ENCODE measurements around the gene MS4A13. TPM values are rescaled to one million over a fixed set of nuclear protein-coding genes. Genes with fewer than 3 reads are reported as not detected.
A peak's percentile ranks its signal among the peaks of the same experiment; 100 is the strongest.

MS4A13 gene
- total and polyA plus RNA-seq, 2 of the 8 experiments (the other 6 are each of a cell fraction or from before 2014, with no cell fraction given), result not detected

DNA sequence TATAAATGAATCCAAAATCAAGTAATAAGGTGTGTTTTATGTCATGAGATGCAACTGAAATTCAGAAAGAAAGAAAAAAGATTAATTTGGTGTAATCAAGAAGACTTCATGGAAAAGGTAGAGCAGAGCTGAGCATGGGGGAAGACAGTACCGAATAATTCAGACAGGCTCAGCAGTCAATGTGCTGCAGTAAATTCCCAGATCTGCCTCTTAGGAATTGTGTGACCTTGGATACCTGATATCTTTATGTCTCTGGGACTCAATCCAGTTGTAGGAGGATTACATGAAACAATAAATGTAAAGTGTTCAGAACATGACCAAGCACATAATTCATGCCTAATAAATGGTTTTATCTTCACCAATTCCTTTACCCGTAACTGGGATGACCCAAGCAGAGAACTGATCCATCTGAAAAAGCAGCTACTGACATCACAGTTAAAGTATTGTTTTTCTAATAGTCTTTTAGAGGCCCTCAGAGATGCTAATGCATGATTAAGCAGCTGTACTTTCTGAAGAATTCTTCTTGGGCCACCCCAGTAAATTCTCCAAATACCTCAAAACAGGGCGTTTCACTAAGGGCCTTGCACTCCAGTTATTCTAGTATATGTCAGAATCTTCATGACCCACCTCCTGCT is 14.8 kb upstream of the MS4A13 start:
- TF ChIP-seq FOSL1 (IDR thresholded peaks at IDR 0.05; ENCODE audit: insufficient read depth, low read depth, low read length), result no peak
- TF ChIP-seq POLR2A (IDR thresholded peaks at IDR 0.05; ENCODE audit: control extremely low read depth in 1 of 2, low read depth in 2 of 2, low read length in 2 of 2), result peak in 1 of 2 experiments; percentile 56; a peak in 2 of 3 replicates
- 0 out of 2 replicates have a peak, but pooled peaks have one; percentile 16 for TF ChIP-seq TCF12 (IDR thresholded peaks at IDR 0.05; ENCODE audit: low read depth, low read length)
- peak; percentile 75 for TF ChIP-seq TEAD4 (IDR thresholded peaks at IDR 0.05; ENCODE audit: low read depth, low read length)
- TF ChIP-seq CBX5 (IDR thresholded peaks at IDR 0.05; ENCODE audit: low read depth, low read length), result no peak
- TF ChIP-seq CREB1 (IDR thresholded peaks at IDR 0.05), result peak; percentile 65; the same call in 1 of the 2 replicates
- TF ChIP-seq EP300 (IDR thresholded peaks at IDR 0.05; ENCODE audit: borderline replicate concordance in 1 of 2, low read depth in 2 of 2, low read length in 2 of 2), result peak in 1 of 2 experiments; percentile 66; a peak in 1 of 3 replicates
- 0 out of 2 replicates have a peak, but pooled peaks have one; percentile 40 for TF ChIP-seq SP1 (IDR thresholded peaks at IDR 0.05; ENCODE audit: low read depth, low read length)
- peak in 1 of 2 experiments; percentile 27 for DNase-seq (ENCODE audit: low read depth in 1 of 2, low spot score in 2 of 2)
- no peak overlapping the region for H2BK15ac ChIP-seq (ENCODE audit: low read length)
- H3K4me3 ChIP-seq (ENCODE audit: extremely low read depth in 1 of 4, insufficient read depth in 2 of 4, low read depth in 3 of 4, low read length in 4 of 4), result peak overlapping the region in 1 of 4 experiments; percentile 31; a peak in 1 of 8 replicates
- peak overlapping the region; percentile 73 for H4K5ac ChIP-seq (ENCODE audit: insufficient read length, low read depth, low read length)
- no peak overlapping the region for H2AK5ac ChIP-seq (ENCODE audit: low read depth, low read length)
- no peaks in the 10 kb centered on the region for H4K20me1 ChIP-seq (replicated peaks in 1 of 2; ENCODE audit: control insufficient read depth in 1 of 2, insufficient read depth in 2 of 2, low read length in 2 of 2)
- H2BK12ac ChIP-seq (ENCODE audit: low read depth, low read length), result 0 out of 2 replicates have a peak overlapping the region, but pooled peaks have one; percentile 10
- no peaks in the 10 kb centered on the region for H3K79me1 ChIP-seq (ENCODE audit: low read depth, low read length)
- H3K14ac ChIP-seq (ENCODE audit: insufficient read length), result no peak overlapping the region
- H4K8ac ChIP-seq (ENCODE audit: extremely low read depth, insufficient read depth, low read length), result no peak overlapping the region
- peak overlapping the region; percentile 55; the same call in 1 of the 2 replicates for H2BK5ac ChIP-seq (ENCODE audit: low read depth, low read length)
- no peak overlapping the region; the same call in 1 of the 2 replicates for H3K18ac ChIP-seq (ENCODE audit: extremely low read depth, low read length)
- peak overlapping the region in 2 of 4 experiments; percentile 27 to 34; a peak in 2 of 7 replicates for H3K9ac ChIP-seq (replicated peaks in 1 of 4; ENCODE audit: extremely low read depth in 1 of 4, low read depth in 3 of 4, low read length in 3 of 4)
- no peaks in the 10 kb centered on the region for H3K9me3 ChIP-seq (ENCODE audit: insufficient read depth in 2 of 2, low read depth in 1 of 2, low read length in 1 of 2)
- H3K4me2 ChIP-seq (ENCODE audit: insufficient read depth in 1 of 2, low read depth in 2 of 2, low read length in 2 of 2), result peak overlapping the region; percentile 42 to 50
- peak overlapping the region; percentile 76 for H4K91ac ChIP-seq (replicated peaks; ENCODE audit: insufficient read length, low read length)
- peak overlapping the region; percentile 52 for H2BK120ac ChIP-seq (replicated peaks; ENCODE audit: low read depth, low read length)
- no peak overlapping the region for H3K56ac ChIP-seq (replicated peaks; ENCODE audit: insufficient read length, low read depth, low read length)
- H3K27me3 ChIP-seq (replicated peaks in 1 of 4; ENCODE audit: control insufficient read depth in 3 of 4, extremely low read depth in 1 of 4, insufficient read depth in 3 of 4, low read length in 3 of 4), result no peaks in the 10 kb centered on the region
- H3K36me3 ChIP-seq (ENCODE audit: control insufficient read depth in 2 of 4, insufficient read depth in 4 of 4, low read length in 3 of 4), result no peaks in the 10 kb centered on the region
- no peaks in the 10 kb centered on the region; the same call in 1 of the 2 replicates for H3K23me2 ChIP-seq (ENCODE audit: low read depth, low read length)
- no peak overlapping the region for H2AFZ ChIP-seq (ENCODE audit: low read length)
- H3K4ac ChIP-seq (replicated peaks; ENCODE audit: insufficient read length, low read depth, low read length), result no peak overlapping the region
- peaks cover 0 to 12% (median 6%) of the 10 kb centered on the region in 4 experiments; a peak in 5 of 7 replicates for H3K4me1 ChIP-seq (replicated peaks in 1 of 4; ENCODE audit: control insufficient read depth in 3 of 4, insufficient read depth in 4 of 4, low read length in 3 of 4)
- POLR2A ChIA-PET (ENCODE audit: partially characterized antibody), result no interaction called here
- no peak overlapping the region for H3K23ac ChIP-seq (ENCODE audit: insufficient read length)
- CTCF ChIA-PET (ENCODE audit: partially characterized antibody), result interaction anchor here (1.8 kb wide), 1 partner anchor 17 kb away, joined by 4 read pairs; no protein-coding TSS in a partner anchor
- H3K27ac ChIP-seq (ENCODE audit: low read depth, low read length), result peak overlapping the region; percentile 84
- no peak overlapping the region for H2BK20ac ChIP-seq (ENCODE audit: low read length)
- no peaks in the 10 kb centered on the region for H3K79me2 ChIP-seq (ENCODE audit: control insufficient read depth in 1 of 2, insufficient read depth in 2 of 2, low read length in 2 of 2)
- WGBS, 2 experiments (ENCODE audit: extremely low coverage in 1 of 2, insufficient coverage in 1 of 2, insufficient read length in 1 of 2, insufficient replicate concordance in 2 of 2, low coverage in 1 of 2, low lambda C conversion rate in 2 of 2, missing lambda C conversion rate in 1 of 2), result 32% methylated on average over 3 of the region's 3 CpGs; no CpG with 5 or more reads in 1 of the 2 experiments
- FAIRE-seq, result peak; percentile 69

Data from H1 (cell line).